Activated CD4-positive, alpha-beta T cell treated with anti-CD3 and anti-CD28 coated beads, Interleukin-2, amount 10 ng/mL, durations not matched to agents 7 days and 5 days (primary cell): ENCODE measurements around the gene USF3. TPM values are rescaled to one million over a fixed set of nuclear protein-coding genes. Genes with fewer than 3 reads are reported as not detected.

Experiments used
- CTCF ChIA-PET: fragments of 350-600 bp; sonication (Branson Sonifier 250); formaldehyde crosslinking; loops from one replicate; lab custom pipeline; 2021; ENCODE audit warnings: antibody characterized with exemption; lab: Charles Lee
- POLR2A ChIA-PET: fragments of 350-600 bp; sonication (Branson Sonifier 250); formaldehyde crosslinking; loops from one replicate; lab custom pipeline; 2021; ENCODE audit warnings: antibody characterized with exemption; lab: Charles Lee
- DNase-seq: peaks from one replicate; pipeline ENCODE4 v3.0.0-alpha.2; 2020
- H3K27ac Mint-ChIP-seq: one replicate; pipeline ENCODE4 v1.8.0; 2021; ENCODE audit warnings: mild to moderate bottlenecking, moderate library complexity, mixed read lengths
- H3K27me3 Mint-ChIP-seq: one replicate; pipeline ENCODE4 v1.8.0; 2021; ENCODE audit warnings: mixed read lengths
- H3K36me3 Mint-ChIP-seq: one replicate; pipeline ENCODE4 v1.8.0; 2021; ENCODE audit warnings: low read depth, mixed read lengths
- H3K4me1 Mint-ChIP-seq: one replicate; pipeline ENCODE4 v1.8.0; 2021; ENCODE audit warnings: mixed read lengths
- H3K4me3 Mint-ChIP-seq: one replicate; pipeline ENCODE4 v1.8.0; 2021; ENCODE audit warnings: mild to moderate bottlenecking, moderate library complexity, mixed read lengths
- H3K9me3 Mint-ChIP-seq: one replicate; pipeline ENCODE4 v1.8.0; 2021; ENCODE audit warnings: mixed read lengths
- total RNA-seq, 2 experiments: library from RNA; stranded (reverse); gene quantifications; one replicate each; pipeline ENCODE4 v1.2.3, GENCODE V29; 2021

Gene USF3
- total RNA-seq, 2 experiments from 2014 or later = 18.3 to 20.4 TPM

DNA sequence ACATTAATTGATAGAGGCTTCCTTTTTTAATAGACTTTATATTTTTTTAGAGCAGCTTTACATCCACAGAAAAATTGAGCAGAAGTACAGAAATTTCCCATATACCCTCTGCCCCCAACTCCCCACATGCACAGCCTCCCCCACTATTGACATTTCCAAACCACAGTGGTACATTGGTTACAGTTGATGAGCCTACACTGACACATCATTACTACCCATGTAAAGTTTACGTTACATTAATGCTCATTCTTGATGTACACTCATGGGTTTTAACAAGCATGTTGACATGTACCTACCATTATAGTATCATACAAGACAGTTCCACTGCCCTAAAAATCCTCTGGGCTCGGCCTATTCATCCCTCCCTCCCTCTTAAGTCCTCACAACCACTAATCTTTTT lies 78.7 kb downstream of the USF3 start:
- ChIA-PET CTCF (no interaction called here), POLR2A (no interaction called here)
- Mint-ChIP-seq H3K4me1 (no peaks in the 10 kb centered on the region), H3K27ac (no peak overlapping the region), H3K9me3 (no peaks in the 10 kb centered on the region), H3K4me3 (no peak overlapping the region), H3K36me3 (peaks cover 18% of the 10 kb centered on the region), H3K27me3 (no peaks in the 10 kb centered on the region)
- DNase-seq = no peak

DNA sequence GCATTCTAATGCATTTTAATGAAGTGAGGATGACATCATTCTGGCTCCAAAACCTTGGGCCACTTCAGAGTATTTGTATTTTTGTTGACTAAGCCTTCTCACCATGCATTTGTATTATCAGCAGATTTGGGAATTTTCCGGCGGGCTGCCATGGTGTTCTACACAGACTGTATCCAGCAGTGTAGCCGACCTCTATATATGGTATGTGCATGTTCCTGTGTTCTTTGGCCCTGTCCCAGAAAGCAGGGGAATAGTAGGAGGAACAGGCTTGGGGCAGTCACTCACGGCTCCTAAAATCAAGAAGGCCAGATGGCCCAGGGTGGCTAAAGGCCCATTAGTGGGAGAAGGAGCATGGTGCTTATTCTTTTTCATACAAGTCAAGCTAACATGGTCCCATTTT lies 80.5 kb downstream of the USF3 start:
- ChIA-PET CTCF (interaction anchor here (0.7 kb wide), 1 partner anchor 952 kb away, joined by 3 read pairs; no protein-coding TSS in a partner anchor), POLR2A (no interaction called here)
- H3K27me3 Mint-ChIP-seq = no peaks in the 10 kb centered on the region
- no peak overlapping the region for H3K27ac Mint-ChIP-seq
- no peak for DNase-seq
- no peaks in the 10 kb centered on the region for H3K4me1 Mint-ChIP-seq
- peaks cover 33% of the 10 kb centered on the region for H3K36me3 Mint-ChIP-seq
- no peak overlapping the region for H3K4me3 Mint-ChIP-seq
- H3K9me3 Mint-ChIP-seq = no peaks in the 10 kb centered on the region

DNA sequence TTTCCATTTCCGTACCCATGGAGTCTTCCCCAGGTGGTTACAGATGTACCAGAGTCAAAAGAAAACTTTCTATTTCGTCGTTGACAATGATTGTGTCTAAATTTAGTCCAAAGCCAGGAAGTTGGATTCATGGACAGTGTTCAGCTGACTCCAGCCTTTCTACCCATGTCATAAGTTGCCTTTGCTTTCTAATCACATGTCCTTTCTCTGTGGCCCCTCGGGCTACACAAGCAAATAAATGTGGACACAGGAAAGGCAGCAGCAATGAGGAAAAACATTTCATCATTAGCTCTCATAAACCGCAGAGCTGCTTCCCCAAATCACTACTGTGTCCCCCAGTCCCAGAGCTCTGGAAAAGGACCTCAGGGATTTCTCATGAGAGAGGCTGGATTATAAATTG lies 82.0 kb downstream of the USF3 start:
- H3K27me3 Mint-ChIP-seq = no peaks in the 10 kb centered on the region
- no peak overlapping the region for H3K27ac Mint-ChIP-seq
- ChIA-PET POLR2A (no interaction called here), CTCF (no interaction called here)
- H3K4me1 Mint-ChIP-seq = no peaks in the 10 kb centered on the region
- no peak overlapping the region for H3K4me3 Mint-ChIP-seq
- DNase-seq = no peak
- no peaks in the 10 kb centered on the region for H3K9me3 Mint-ChIP-seq
- peaks cover 40% of the 10 kb centered on the region for H3K36me3 Mint-ChIP-seq

DNA sequence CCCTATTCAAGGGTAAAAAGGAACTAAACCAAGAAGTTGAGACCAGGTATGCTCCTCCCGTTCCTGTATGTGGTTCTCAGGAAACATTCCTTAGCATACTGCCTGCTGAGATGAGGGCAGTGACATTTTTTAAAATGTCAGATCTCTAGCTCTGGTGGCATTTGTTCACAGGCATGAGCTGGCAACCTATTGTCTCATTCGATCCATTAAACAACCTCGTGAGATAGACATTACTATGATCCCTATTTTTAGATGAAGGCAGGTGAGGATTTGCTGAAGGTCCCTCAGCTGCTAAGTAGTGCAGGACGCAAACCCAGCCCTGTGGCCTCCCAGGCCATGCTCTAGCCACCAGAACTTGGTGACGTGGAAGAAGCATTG lies 89.2 kb downstream of the USF3 start:
- ChIA-PET CTCF (interaction anchor here (0.6 to 1.2 kb wide), 3 partner anchors 10 to 453 kb away, joined by 3 read pairs; no protein-coding TSS in a partner anchor), POLR2A (no interaction called here)
- H3K9me3 Mint-ChIP-seq = no peaks in the 10 kb centered on the region
- peaks cover 25% of the 10 kb centered on the region for H3K4me1 Mint-ChIP-seq
- DNase-seq = no peak
- H3K4me3 Mint-ChIP-seq = no peak overlapping the region
- H3K27ac Mint-ChIP-seq = no peak overlapping the region
- H3K36me3 Mint-ChIP-seq = peaks cover 74% of the 10 kb centered on the region
- no peaks in the 10 kb centered on the region for H3K27me3 Mint-ChIP-seq

DNA sequence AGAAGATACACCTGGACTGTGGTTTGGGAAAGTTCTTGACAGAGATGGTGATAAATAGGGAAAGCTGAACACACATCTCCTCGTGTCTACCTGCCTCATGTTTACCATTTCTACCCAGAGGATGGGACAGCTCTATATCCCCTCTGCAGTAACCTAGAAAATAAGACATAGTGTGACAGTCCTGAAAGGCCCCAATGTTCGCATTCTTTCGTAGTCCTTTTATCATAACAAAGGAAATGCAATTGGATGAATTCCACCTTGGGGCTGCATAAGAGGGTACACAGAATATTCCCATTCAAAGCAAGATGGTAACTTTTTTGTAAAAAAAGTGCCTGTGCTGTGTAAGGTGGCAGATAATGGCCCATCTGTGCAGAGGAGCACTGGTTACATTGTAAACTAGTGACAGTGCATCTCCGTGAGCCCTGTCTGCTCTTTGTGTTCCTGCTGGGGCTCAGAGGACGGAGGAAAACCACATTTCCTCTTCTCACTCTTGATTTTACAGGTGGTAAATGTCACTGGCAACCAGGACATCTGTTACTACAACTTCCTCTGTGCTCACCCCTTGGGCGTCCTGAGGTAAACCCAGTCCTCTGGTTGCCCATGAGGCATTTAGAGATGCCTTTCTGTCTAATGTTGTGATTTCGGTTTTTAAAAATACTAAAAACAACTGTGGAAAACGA lies 89.8 kb downstream of the USF3 start:
- H3K4me3 Mint-ChIP-seq = peak overlapping the region; percentile 1
- DNase-seq = peak; percentile 71
- ChIA-PET CTCF (interaction anchor here (0.6 kb wide), 1 partner anchor 452 kb away, joined by 3 read pairs; no protein-coding TSS in a partner anchor), POLR2A (no interaction called here)
- peaks cover 25% of the 10 kb centered on the region for H3K4me1 Mint-ChIP-seq
- H3K27ac Mint-ChIP-seq = peak overlapping the region; percentile 44
- peaks cover 68% of the 10 kb centered on the region for H3K36me3 Mint-ChIP-seq
- H3K9me3 Mint-ChIP-seq = no peaks in the 10 kb centered on the region
- H3K27me3 Mint-ChIP-seq = no peaks in the 10 kb centered on the region

DNA sequence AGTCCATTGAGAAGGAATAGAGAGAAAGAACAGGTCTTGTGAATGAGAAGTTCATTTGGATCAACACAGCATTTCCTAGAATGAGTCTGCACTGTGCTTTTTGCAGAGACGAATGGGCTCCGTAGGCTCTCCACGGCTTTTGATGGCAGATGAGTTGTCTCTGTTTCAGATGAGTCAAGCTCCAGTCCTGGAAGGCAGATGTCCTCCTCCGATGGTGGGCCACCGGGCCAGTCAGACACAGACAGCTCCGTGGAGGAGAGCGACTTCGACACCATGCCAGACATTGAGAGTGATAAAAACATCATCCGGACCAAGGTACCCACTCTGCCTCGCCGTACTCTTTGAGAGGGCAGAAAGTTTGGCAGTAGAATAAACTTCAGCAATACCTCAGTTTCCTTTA lies 93.6 kb downstream of the USF3 start:
- Mint-ChIP-seq H3K4me3 (no peak overlapping the region), H3K9me3 (no peaks in the 10 kb centered on the region), H3K4me1 (peaks cover 22% of the 10 kb centered on the region), H3K27me3 (no peaks in the 10 kb centered on the region), H3K36me3 (peaks cover 44% of the 10 kb centered on the region), H3K27ac (no peak overlapping the region)
- no peak for DNase-seq
- ChIA-PET CTCF (interaction anchor here (1.8 kb wide), 1 partner anchor 9 kb away, joined by 4 read pairs; no protein-coding TSS in a partner anchor), POLR2A (no interaction called here)

DNA sequence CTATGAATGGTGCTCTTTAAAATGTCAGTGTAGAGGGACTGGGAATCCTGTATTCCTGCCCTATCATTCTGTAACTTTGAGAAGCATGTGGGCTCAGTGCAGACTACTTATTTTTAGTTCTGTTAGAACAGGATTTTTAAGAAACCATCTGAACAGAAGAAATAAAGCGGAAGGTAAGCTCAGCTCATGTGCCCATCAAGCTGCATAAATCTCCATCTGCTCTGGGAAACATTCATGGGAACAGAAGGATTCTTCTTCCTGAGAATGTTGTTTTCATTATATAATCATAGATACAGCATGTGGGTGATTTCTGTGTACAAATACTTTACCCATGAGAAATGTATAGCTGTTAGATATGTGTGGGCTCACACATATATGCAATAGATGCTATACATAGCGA lies 94.2 kb downstream of the USF3 start:
- peaks cover 38% of the 10 kb centered on the region for H3K36me3 Mint-ChIP-seq
- no peak overlapping the region for H3K27ac Mint-ChIP-seq
- no peak for DNase-seq
- H3K27me3 Mint-ChIP-seq = no peaks in the 10 kb centered on the region
- H3K9me3 Mint-ChIP-seq = no peaks in the 10 kb centered on the region
- H3K4me1 Mint-ChIP-seq = peaks cover 16% of the 10 kb centered on the region
- CTCF ChIA-PET = interaction anchor here (1.8 kb wide), 1 partner anchor 9 kb away, joined by 4 read pairs; no protein-coding TSS in a partner anchor
- POLR2A ChIA-PET = no interaction called here
- no peak overlapping the region for H3K4me3 Mint-ChIP-seq

DNA sequence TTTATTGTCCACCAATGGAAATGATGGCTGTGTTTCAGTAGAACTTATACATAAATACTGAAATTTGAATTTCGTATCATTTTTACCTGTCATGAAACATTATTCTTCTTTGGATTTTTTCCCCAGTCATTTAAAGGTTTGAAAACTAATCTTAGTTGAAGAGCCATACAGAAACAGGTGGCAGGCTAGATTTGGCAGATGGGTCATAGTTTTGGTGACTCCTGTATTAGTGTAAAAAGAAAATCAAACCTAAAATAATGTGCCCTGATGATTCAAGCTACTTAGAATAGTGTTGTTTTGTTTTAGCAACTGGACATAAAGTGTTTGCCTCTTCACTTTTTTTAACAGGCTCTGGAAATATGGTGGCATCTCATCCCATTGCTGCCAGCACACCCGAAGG lies 95.2 kb downstream of the USF3 start:
- peaks cover 29% of the 10 kb centered on the region for H3K36me3 Mint-ChIP-seq
- ChIA-PET POLR2A (no interaction called here), CTCF (interaction anchor here (0.5 to 1.8 kb wide), 2 partner anchors 8 to 302 kb away, joined by 3 to 4 read pairs; no protein-coding TSS in a partner anchor)
- H3K9me3 Mint-ChIP-seq = no peaks in the 10 kb centered on the region
- no peak overlapping the region for H3K4me3 Mint-ChIP-seq
- no peak overlapping the region for H3K27ac Mint-ChIP-seq
- peaks cover 6% of the 10 kb centered on the region for H3K4me1 Mint-ChIP-seq
- no peaks in the 10 kb centered on the region for H3K27me3 Mint-ChIP-seq
- no peak for DNase-seq

DNA sequence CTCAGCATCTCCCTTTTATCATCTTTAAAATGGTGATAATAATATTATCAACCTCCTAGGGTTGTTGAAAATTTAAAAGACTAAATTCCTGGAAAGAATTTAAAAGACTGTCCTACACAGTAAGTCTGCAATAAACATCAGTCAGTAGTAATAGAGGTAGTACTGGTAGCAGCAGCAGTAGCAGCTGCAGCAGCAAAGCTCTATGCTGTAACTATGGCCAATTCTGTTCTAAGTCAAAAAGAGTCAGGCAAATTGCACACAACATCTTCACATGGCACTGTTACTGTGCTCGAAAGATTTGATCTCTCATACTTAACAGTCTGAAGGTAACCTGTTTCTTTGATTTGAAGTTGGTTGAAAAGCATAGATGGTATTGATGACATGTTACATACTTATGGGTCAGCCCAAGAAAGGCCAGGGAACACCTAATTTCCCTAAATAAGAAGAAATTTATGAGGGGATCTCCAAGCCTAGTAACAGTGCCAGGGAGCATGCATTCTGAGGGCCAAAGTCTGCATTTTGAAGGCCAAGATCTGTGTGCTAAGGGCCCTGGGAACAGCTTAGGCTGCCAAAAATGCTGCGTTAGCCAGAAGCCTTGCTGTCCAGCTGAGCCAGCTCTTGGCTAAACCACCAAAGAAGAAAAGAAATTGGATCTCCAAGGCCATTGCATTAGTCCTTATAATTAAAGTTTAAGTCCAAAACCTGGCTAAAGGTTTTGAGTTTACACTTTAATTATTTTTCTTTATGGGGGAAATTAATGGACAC lies 95.8 kb downstream of the USF3 start:
- peaks cover 26% of the 10 kb centered on the region for H3K36me3 Mint-ChIP-seq
- no peaks in the 10 kb centered on the region for H3K9me3 Mint-ChIP-seq
- H3K4me1 Mint-ChIP-seq = peaks cover 3% of the 10 kb centered on the region
- H3K27me3 Mint-ChIP-seq = no peaks in the 10 kb centered on the region
- H3K4me3 Mint-ChIP-seq = no peak overlapping the region
- CTCF ChIA-PET = interaction anchor here (0.5 kb wide), 1 partner anchor 302 kb away, joined by 3 read pairs; no protein-coding TSS in a partner anchor
- POLR2A ChIA-PET = no interaction called here
- DNase-seq = no peak
- H3K27ac Mint-ChIP-seq = no peak overlapping the region

Other genes with a start within 250 kb of the USF3 start
- 10 to 100 TPM; 15.8 to 16.0 TPM for gene SPICE1, start 181.5 kb downstream of the USF3 start, total RNA-seq
- gene SIDT1, start 164.1 kb downstream of the USF3 start, total RNA-seq = 10 to 100 TPM; 31.6 TPM
- gene NAA50, start 49.6 kb upstream of the USF3 start, total RNA-seq = 10 to 100 TPM; 91.4 to 95.2 TPM
- gene ATP6V1A, start 50.4 kb upstream of the USF3 start, total RNA-seq = 10 to 100 TPM; 40.7 to 41.7 TPM
- gene GRAMD1C, start 142.1 kb upstream of the USF3 start, total RNA-seq = under 1 TPM; 0.29 to 0.35 TPM